ENCODE data around the gene USP53.
A peak's percentile ranks its signal among the peaks of the same experiment; 100 is the strongest.
"Not testable (repeated sequence)": the region's sequence is repeated elsewhere in the genome, so short reads cannot be mapped to it uniquely, and the experiment has no call there.

USP53 gene

GRCh38 chr4:119229908-119230687 lies 17.6 kb downstream of the USP53 start:
- DNase-seq, result no peak

GRCh38 chr4:119231491-119231890 lies 19.0 kb downstream of the USP53 start:
- DNase-seq, result no peak

- DNase-seq, result no peak
Measured at GRCh38 chr4:119232286-119232685, 19.8 kb downstream of the USP53 start.

GRCh38 chr4:119233191-119233590 lies 20.7 kb downstream of the USP53 start:
- DNase-seq, result no peak

GRCh38 chr4:119233750-119234149 lies 21.2 kb downstream of the USP53 start:
- DNase-seq, result peak; percentile 28

GRCh38 chr4:119237201-119237600 lies 24.7 kb downstream of the USP53 start:
- DNase-seq, result no peak

GRCh38 chr4:119237642-119238041 lies 25.1 kb downstream of the USP53 start:
- no peak for DNase-seq

- peak; percentile 95 for DNase-seq
Measured at GRCh38 chr4:119238068-119238722, 25.7 kb downstream of the USP53 start.

- DNase-seq, result no peak
Measured at GRCh38 chr4:119240128-119240527, 27.6 kb downstream of the USP53 start.

- no peak for DNase-seq
Measured at GRCh38 chr4:119240568-119240967, 28.1 kb downstream of the USP53 start.

- DNase-seq, result no peak
Measured at GRCh38 chr4:119242417-119242816, 29.9 kb downstream of the USP53 start.

- DNase-seq, result no peak
Measured at GRCh38 chr4:119243868-119244267, 31.4 kb downstream of the USP53 start.

GRCh38 chr4:119244344-119244743 lies 31.8 kb downstream of the USP53 start:
- DNase-seq, result no peak

- DNase-seq, result no peak
Measured at GRCh38 chr4:119244832-119245231, 32.3 kb downstream of the USP53 start.

- DNase-seq, result no peak
Measured at GRCh38 chr4:119246177-119246733, 33.7 kb downstream of the USP53 start.

GRCh38 chr4:119251037-119251436 lies 38.5 kb downstream of the USP53 start:
- not testable (repeated sequence) for DNase-seq

GRCh38 chr4:119255223-119255622 lies 42.7 kb downstream of the USP53 start:
- DNase-seq, result not testable (repeated sequence)

- no peak for DNase-seq
Measured at GRCh38 chr4:119260528-119260927, 48.0 kb downstream of the USP53 start.

- no peak for DNase-seq
Measured at GRCh38 chr4:119261986-119262385, 49.5 kb downstream of the USP53 start.

- DNase-seq, result peak; percentile 29
Measured at GRCh38 chr4:119264743-119265142, 52.2 kb downstream of the USP53 start.

GRCh38 chr4:119266153-119266552 lies 53.6 kb downstream of the USP53 start:
- peak; percentile 47 for DNase-seq

- DNase-seq, result no peak
Measured at GRCh38 chr4:119268466-119268865, 56.0 kb downstream of the USP53 start.

- DNase-seq, result no peak
Measured at GRCh38 chr4:119271361-119272085, 59.0 kb downstream of the USP53 start.
